GM18507 (cell line): ENCODE measurements around the gene CLCN4.

ENCODE experiments used
- DNase-seq: peaks from one replicate; pipeline ENCODE4 v3.0.0; 2011; ENCODE audit warnings: low read depth; ENCODE audit not compliant: insufficient read length; ENCODE audit errors: extremely low spot score
- FAIRE-seq: peaks from 2 replicates; lab custom pipeline; 2011; peaks lifted over from hg19 to GRCh38; lab: Jason Lieb, UNC

CLCN4 gene

DNA sequence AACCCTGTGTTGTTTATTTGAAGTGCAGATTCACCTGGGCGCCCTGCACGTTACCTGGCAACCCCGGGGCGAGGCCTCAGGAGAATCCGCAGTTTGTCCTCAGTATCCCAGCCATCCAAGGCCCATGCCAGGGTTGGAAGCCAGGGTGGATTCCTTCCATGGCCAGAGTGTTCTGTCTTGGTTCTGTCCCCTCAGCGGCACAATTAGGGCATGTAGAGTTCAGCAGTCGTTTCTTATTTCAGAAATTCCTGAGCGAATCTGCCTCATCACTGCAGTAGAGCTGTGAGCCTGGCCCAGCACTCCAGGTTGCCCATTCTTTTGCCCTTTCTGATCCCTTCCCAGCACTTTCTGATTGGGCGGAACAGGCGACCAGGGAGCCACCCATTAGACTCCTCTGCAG lies 29.9 kb upstream of the CLCN4 start:
- no peak for DNase-seq
- FAIRE-seq: no peak

DNA sequence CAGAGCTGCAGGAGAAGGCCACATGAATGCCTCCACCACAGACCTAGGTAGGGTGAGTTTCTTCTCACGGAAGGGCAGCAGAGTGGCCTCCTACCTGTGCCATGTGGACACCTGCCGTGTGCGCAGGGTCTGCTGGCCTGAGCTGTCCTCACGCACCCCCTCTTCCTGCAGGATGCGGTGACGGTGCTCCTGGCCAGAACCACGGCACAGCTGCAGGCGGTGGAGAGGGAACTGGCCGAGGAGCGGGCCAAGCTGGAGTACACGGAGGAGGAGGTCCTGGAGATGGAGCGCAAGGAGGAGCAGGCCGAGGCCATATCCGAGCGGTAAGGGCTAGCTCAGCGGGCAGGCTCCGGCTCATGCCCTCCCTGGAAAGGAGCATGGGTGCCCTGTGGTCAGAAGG lies 28.4 kb upstream of the CLCN4 start:
- FAIRE-seq (no peak), DNase-seq (no peak)

DNA sequence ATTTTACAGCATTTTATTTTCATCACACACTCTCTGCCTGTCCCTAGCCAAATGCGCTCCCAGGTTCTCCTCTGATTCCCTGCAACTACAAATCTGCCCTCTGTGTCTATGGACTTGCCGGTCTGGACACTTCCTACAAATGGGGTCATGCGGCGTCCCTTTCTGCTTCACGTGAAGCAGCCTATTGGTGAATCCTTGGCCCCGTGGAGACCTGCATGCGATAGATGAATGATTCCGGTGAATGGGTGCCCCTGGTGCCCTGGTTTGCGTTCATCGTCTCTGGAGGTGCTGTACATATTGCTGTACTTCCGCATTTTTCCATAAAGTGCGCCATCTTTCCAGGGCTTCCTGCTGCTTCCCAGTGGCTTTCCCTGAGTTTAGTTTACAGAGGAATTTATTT lies 27.5 kb upstream of the CLCN4 start:
- DNase-seq (no peak), FAIRE-seq (no peak)

DNA sequence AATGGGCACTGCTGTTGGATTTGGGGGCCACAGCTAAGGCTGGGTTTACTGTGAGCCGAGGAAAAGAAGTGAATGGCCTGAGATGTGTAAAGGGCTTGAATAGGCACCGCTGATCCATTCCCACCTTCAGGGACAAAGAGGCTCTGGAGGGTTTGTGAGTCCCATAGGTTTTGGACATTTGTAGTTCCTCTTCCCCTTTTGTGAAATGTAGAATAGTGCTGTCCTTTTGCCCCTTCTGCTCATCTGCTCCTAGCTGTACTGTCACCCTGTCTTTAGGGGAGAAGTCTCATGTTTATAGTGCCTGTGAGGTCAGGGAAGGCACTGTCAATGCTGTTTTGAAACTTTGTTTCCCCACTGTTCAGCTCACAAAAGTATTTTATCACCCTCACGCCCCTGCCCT lies 26.4 kb upstream of the CLCN4 start:
- DNase-seq (no peak), FAIRE-seq (no peak)

DNA sequence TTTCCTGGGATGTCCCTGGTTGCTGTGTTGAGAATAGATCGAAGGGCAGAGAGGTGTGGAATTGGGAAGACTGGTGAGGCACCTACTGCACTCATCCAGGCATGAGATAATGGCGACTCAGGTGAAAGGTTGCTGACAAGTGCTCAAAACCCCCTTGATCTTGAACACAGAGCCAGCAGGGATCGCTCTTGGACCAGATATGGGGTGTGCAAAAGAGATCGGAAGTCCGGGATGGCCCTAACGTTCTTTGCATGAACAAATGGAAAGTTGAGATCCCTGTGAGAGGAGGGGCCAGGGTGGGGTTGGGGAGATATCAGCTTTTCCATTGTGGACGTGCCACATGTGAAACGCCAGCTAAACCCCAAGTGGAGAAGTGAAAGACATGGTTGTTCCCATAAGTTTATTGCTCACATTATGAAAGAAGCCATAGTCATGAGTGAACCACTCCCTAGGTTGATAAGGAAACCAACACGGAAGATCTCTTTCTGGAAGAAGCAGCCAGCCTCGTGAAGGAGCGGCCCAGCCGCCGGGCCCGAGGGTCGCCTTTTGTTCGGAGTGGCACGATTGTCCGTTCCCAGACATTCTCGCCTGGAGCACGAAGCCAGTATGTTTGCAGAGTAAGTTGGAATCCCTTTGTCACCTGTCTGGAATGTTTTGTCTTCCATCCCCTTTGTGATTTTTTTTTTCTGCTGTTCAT lies 22.6 kb upstream of the CLCN4 start:
- FAIRE-seq: no peak
- DNase-seq: no peak

DNA sequence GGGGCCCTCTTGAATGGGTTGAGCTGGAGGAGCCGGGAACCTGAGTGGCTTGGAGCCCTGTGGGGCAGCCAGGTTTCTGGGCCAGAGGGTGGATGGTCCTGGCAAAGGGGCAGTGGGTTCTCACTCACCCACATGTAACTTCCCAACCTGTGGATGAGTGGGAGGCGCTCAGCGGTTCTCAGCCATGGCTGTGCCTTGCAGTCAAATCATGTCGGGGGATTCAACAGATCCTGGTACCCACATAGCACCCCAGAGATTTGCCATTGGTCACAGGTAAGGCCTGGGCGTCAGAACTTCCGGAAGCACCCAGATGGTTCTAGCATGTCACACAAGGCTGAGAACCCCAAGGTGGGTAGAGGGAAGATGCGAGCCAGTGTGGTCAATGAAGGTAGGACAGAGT lies 21.9 kb upstream of the CLCN4 start:
- no peak for FAIRE-seq
- DNase-seq: no peak

DNA sequence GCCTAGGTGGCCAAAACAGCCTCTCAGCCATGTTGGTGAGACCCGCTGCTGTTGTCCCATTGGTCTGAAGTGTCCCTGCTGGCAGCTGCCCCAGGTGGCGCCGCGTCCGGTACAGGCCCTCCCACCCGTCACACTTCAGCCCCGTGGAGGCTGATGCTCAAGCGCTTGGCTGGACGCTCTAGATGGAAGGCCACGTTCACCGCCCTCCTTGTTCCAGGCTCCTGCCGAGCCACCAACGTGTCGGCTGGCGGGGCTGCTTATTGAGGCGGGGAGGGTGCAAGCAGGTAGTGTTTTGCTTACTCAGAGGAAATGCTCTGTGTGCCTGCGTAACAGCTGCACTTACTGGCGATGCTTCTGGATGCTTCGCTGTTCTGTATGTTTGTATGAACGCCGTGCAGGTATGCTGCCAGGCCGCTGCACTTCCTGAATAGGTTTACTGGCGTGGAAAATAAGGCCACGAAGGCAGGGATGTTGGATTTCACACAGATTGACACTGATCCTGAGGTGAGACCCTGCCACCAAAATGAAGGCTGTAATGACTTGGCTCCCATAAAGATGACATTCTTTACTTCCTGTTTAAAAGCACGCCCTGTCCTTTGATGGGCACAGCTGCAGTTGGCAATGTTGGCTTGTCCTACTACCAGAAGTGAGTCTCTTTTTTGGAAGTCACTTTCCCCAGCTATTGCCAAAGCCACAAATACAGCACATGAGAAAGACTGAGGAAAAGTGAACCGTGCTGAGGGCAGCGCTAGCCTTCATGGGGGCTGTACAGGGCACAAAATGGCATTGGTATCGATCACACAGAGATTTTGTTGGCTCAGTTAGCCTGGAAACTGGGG lies 21.0 kb upstream of the CLCN4 start:
- FAIRE-seq: no peak
- no peak for DNase-seq

DNA sequence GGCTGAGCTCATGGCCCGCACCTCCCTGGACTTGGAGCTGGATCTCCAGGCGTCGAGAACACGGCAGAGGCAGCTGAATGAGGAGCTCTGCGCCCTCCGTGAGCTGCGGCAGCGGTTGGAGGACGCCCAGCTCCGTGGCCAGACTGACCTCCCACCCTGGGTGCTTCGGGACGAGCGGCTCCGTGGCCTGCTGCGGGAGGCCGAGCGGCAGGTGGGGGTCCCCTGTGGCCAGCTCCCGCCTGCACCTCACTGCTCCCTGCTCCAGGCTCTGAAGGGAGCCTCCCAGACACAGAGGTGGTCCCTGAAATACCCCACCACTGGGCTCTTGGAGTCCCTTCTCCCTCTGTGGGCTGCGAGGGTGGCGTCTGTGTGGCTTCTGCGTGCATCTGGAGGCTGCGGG lies 18.0 kb upstream of the CLCN4 start:
- FAIRE-seq (no peak), DNase-seq (no peak)

DNA sequence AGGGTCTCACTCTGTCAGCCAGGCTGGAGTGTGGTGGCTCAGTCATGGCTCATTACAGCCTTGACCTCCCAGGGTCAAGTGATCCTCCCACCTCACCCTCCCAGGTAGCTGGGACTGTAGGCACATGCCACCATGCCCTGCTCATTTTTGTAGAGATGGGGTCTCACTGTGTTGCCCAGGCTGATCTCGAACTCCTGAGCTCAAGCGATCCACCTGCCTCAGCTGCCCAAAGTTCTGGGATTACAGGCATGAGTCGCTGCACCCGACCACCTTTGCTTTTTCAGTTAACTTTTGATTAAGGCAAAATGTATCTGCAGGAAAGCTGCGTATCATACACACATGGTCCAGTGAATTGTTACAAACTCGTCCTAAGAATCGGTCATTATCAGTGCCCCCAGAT lies 16.5 kb upstream of the CLCN4 start:
- DNase-seq (no peak), FAIRE-seq (no peak)

DNA sequence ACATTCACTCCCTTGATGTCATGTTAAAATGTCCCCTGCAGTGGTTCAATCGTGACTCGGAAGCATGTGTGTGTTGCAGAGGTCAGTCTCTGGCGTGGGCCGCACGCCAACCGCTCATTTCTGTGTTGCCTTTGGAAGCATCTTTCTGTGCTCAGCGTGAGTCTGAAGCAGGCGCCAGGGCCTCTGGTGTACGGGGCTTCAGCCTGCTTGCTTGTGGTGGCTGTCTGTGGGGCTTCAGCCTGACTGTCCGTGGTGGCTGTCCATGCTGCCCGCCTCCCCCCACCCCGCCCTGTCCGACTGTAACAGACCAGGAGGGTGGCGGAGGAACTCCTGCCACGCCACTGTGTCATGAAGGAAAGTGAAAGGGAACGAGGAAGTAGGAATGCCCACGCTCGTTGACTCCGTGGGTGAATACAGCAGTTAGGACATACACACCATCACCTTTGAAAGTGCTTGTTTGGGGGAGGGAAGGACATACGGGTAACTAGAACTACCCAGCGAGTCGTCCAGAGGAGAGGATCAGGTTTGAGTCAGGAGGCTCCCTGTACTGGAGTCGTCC lies 14.7 kb upstream of the CLCN4 start:
- no peak for DNase-seq

DNA sequence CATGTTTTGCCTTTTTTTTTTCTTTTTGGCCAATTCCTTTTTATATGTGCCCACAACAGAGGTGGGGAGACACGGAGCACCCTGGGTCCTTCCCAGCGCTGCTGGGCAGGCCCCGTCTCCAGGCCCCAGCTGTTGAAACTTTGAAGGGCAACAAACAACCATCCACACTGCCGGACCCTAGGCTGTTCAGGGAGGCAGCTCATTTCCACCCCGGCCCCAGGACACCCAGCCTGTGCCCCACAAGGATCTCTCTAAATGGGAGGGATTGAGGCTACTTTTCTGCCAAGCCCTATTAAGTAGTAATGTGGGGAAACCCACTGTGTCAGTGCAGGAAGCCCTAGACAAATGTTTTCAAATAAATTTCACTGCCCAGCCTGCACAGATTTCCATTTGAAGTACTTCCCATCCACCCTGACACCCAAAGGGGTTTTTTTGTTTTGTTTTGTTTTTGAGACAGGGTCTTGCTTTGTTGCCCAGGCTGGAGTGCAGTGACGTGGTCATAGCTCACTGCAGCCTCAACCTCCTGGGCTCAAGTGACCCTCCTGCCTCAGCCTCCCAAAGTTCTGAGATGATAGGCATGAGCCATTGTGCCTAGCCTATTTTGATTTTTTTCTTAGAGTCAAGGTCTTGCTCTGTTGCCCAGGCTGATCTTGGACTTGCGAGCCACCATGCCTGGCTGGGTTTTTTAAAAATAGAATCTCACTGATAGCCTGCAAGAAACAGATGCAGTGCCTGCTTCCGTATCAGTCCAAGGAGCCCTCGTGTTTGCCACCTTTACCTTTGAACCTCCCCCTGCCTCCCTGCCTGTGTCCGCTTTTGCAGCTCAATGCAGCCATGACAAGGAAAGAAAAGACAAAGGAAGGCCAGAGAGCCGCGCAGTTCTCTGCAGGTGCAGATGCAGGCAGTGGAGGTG lies 13.4 kb upstream of the CLCN4 start:
- FAIRE-seq: no peak
- no peak for DNase-seq

More for the DNA sequence above, 14.7 kb upstream of the CLCN4 start:
- no peak for FAIRE-seq

DNA sequence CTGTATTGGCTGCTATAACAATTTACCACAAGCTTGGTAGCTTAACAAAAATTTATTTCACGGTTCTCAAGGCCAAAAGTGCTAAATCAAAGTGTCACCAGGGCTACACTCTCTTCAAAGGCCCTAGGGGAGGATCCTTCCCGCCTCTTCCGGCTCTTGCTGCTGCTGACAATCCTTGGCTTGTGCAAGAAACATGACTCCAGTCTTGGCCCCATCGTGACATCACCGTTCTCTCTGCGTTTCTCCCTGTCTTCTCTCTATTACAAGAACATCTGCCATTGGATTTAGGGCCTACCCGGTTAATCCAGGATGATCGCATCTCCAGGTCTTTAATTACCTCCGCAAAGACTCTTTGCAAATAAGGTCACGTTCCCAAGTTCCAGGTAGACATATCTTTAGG lies 10.4 kb upstream of the CLCN4 start:
- no peak for FAIRE-seq
- no peak for DNase-seq

DNA sequence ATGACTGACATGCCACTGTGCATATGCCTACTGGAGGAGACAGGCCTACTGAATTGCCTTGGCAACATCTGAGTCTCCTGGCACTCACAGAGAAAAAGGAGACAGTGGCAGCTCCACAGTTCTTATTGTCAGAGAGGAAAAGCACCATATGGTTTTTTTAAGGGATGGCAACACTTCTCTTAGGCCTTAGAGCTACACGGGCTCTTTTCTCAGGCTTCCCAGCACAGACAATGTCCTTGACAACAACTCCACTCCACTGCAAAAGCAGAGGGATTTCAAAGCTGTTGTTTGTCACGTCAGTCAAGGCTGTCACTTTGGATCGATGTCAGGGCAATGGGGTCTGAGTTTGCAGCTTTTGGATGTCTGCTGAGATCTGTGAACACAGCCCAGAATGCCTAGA lies 4.7 kb upstream of the CLCN4 start:
- no peak for FAIRE-seq
- DNase-seq: no peak

DNA sequence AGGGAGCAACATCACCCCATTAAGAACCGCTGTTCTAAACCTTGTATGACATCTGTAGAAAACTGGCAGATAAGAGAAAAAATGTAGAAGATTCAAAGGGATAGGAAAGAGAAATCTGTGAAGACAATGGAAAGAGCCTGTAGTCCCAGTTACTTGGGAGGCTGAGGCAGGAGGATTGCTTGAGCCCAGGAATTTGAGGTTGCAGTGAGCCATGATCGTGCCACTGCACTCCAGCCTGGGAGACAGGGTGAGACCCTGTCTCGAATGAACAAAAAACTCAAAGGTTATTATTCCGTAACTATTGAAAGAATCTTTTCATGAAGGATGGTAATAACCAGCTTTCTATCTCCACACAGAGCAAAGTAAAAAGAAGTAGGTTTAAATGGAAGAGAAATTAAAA lies 1.6 kb upstream of the CLCN4 start:
- DNase-seq (no peak), FAIRE-seq (no peak)

DNA sequence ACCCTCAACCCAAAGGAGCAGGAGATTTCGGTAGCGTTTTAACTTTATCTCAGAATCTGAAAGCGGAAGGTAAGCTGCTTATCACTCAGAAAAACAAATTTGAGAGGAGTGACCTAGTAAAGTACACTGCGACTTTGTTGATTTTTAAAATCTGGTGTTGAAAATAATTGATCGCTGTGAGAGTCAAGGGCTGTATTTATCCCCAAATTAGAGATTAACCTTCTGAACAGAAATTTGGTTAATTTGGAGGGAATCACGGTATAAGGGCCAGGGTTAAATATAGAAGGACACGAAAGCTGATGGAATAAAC lies 212 bp downstream of the CLCN4 start:
- no peak for FAIRE-seq

DNA sequence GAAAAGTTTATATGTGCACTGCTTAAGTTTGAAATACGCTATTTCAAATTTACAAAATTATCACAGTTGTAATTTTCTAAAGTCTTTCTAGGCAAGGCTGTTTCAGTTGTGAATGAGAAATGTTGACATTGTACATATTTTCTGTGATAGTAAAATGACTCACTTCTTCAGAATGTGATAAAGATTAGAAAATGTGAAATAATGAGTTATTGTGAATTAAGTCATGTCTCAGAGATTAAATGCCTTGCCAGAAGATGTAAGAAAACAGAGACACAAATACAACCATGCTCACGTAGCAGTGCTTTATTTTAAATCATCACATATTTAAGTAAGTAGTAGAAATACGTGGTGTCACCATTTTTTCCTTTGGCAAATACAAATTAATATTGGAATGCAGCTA lies 768 bp downstream of the CLCN4 start:
- no peak for DNase-seq

More for the DNA sequence above, 212 bp downstream of the CLCN4 start:
- no peak for DNase-seq

DNA sequence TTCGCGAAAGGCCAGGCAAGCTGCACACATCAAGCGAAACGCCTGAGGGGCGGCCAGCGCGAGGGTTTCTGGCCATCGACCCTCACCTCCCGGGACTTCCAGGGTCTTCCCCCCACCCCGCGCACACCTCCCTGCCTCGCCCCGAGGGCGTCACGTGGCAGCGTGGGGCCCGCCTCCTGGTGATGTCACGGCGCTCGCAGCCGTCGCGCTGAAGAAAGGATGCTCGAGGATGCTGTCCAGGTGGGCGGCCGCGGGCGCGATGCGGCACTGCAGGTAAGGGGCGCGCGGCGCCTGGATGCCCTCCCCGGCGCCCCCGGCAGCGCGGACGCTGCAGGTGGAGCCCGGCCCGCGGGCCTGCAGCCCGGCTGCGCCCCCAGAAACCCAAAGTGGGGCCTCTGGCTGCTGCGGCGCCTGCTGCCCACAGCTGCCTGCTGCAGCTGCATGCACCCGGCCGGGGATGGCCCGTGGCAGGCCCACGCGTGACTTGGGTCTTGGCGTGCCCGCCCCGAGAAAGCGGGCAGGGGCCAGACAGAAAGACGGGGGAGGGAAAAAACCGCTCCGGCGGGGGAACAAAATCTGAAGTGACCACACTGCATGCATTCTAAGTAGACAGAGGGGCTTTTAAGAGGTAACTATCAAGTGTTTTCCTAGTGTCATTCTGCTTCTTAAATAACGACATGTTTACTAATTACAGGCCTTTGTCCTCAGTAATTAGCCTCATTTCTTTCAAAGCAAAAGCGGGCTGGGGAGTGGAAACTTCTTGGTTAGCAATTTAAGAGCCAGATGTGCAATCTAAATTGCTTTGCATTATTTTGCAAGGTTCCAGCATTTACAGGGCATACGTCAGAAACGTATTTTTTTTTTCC lies 1.7 kb downstream of the CLCN4 start:
- DNase-seq (no peak), FAIRE-seq (no peak)

More for the DNA sequence above, 768 bp downstream of the CLCN4 start:
- no peak for FAIRE-seq

DNA sequence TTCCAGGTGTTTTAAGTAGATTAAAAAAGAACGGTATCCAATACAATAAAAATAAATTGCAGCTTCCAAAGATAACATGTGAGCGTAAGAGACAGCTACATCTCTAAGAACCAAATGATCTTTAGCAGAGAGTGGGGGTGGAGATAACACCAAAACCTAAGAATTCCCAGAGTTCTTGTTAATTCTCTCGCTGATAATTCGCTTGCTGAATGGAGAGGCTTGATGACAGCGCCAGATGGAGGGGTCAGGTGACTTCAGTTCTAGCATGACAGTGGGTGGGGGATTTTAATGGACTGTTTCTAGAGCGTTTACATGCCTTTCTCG lies 2.3 kb downstream of the CLCN4 start:
- FAIRE-seq: no peak
- no peak for DNase-seq

DNA sequence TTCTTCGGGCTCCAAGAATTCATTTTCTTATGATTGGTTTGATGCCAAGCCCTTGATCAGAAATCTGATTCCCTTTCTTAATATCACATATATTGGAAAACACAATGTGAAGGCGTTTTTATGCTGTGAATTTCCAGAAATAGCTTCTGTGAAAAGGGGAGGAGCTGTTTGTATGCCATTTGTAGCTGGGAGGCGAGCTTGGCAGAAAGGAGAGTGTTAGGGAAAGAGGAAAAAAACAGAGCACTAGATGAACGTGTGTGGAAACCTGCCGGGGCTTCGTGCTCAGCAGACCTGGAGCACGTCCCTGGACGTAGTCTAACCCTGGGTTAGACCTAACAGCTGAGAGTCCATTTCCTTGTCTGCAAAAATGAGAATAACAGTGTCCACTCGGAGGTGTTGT lies 3.4 kb downstream of the CLCN4 start:
- no peak for FAIRE-seq
- DNase-seq: no peak
